OCI-LY1 (cell line): ENCODE results near the gene ANKRD13B.

Source experiments
- H2AFZ ChIP-seq: fragments of 200-600 bp; sonication (generic), shearing (Covaris generic); 2 replicates; pipeline ENCODE4 v1.6.0; 2014; ENCODE audit warnings: antibody characterized with exemption, mild to moderate bottlenecking, low read length
- H3F3A ChIP-seq: fragments of 200-600 bp; sonication (generic), shearing (Covaris generic); 2 replicates; pipeline ENCODE4 v1.6.0; 2014; ENCODE audit warnings: mild to moderate bottlenecking, antibody characterized with exemption, low read length, moderate library complexity; ENCODE audit not compliant: insufficient read depth
- H3K27ac ChIP-seq: fragments of 200-600 bp; sonication (generic); 2 replicates; pipeline ENCODE4 v1.5.1; 2014; ENCODE audit warnings: low read length, mixed run types, mild to moderate bottlenecking, low read depth; ENCODE audit not compliant: poor library complexity, severe bottlenecking
- H3K27me3 ChIP-seq: fragments of 200-600 bp; sonication (generic); 2 replicates; pipeline ENCODE4 v1.6.0; 2014; ENCODE audit warnings: antibody characterized with exemption, mild to moderate bottlenecking, low read length, moderate library complexity; ENCODE audit not compliant: insufficient read depth
- H3K36me3 ChIP-seq: fragments of 200-600 bp; sonication (generic); 2 replicates; pipeline ENCODE4 v1.6.1; 2014; ENCODE audit warnings: mild to moderate bottlenecking, antibody characterized with exemption, low read length, moderate library complexity, mixed read lengths; ENCODE audit not compliant: insufficient read depth
- H3K4me1 ChIP-seq: fragments of 200-600 bp; sonication (generic); 2 replicates; pipeline ENCODE4 v1.5.1; 2014; ENCODE audit warnings: mild to moderate bottlenecking, low read length, moderate library complexity; ENCODE audit not compliant: insufficient read depth, severe bottlenecking
- H3K4me2 ChIP-seq: fragments of 200-600 bp; sonication (generic), shearing (Covaris generic); 2 replicates; pipeline ENCODE4 v1.6.1; 2014; ENCODE audit warnings: low read length
- H3K4me3 ChIP-seq: fragments of 200-600 bp; sonication (generic); 2 replicates; pipeline ENCODE4 v1.5.1; 2014; ENCODE audit warnings: low read length, low read depth, mild to moderate bottlenecking, mixed read lengths; ENCODE audit not compliant: poor library complexity, severe bottlenecking
- H3K79me2 ChIP-seq: fragments of 200-600 bp; shearing (Covaris generic); 2 replicates; pipeline ENCODE4 v1.6.1; 2016; ENCODE audit warnings: mixed run types, low read length, mixed read lengths; ENCODE audit not compliant: insufficient read depth
- H3K9ac ChIP-seq: fragments of 200-600 bp; sonication (generic), shearing (Covaris generic); 2 replicates; pipeline ENCODE4 v1.6.1; 2014; ENCODE audit warnings: mild to moderate bottlenecking, low read length, mixed read lengths
- H3K9me2 ChIP-seq: fragments of 200-600 bp; sonication (generic), shearing (Covaris generic); 2 replicates; pipeline ENCODE4 v1.6.1; 2014; ENCODE audit warnings: low read depth, mild to moderate bottlenecking, low read length, mixed read lengths
- H3K9me3 ChIP-seq: fragments of 200-600 bp; shearing (Covaris generic); 2 replicates; pipeline ENCODE4 v1.6.1; 2014; ENCODE audit warnings: low read length, mixed read lengths
- H4K20me1 ChIP-seq: fragments of 200-600 bp; sonication (generic), shearing (Covaris generic); 2 replicates; pipeline ENCODE4 v1.6.0; 2016; ENCODE audit warnings: mild to moderate bottlenecking, low read length; ENCODE audit not compliant: insufficient read depth
- EZH2 ChIP-seq: fragments of 200-600 bp; sonication (generic), shearing (Covaris generic); IDR thresholded peaks from 2 replicates; pipeline ENCODE4 v1.8.0; 2017; ENCODE audit warnings: borderline replicate concordance, mixed run types, mild to moderate bottlenecking, antibody characterized with exemption, low read length, moderate library complexity, mixed read lengths
- TF ChIP-seq, protein P1 (sequence below): fragments of 200-600 bp; sonication (generic), shearing (Covaris generic); IDR thresholded peaks from 2 replicates; pipeline ENCODE4 v1.5.1; 2017; ENCODE audit warnings: mild to moderate bottlenecking, antibody characterized with exemption, low read length, moderate library complexity, mixed read lengths

Gene ANKRD13B

GRCh38 chr17:29661213-29661612 is 68.3 kb downstream of the ANKRD13B start:
- Histone ChIP-seq H3K4me1 (no peaks in the 10 kb centered on the region), H3K4me2 (no peak overlapping the region), H2AFZ (no peak overlapping the region), H3K9me2 (no peaks in the 10 kb centered on the region), H3F3A (no peaks in the 10 kb centered on the region), H3K36me3 (peaks cover 89% of the 10 kb centered on the region), H4K20me1 (no peaks in the 10 kb centered on the region), H3K9me3 (no peaks in the 10 kb centered on the region), H3K4me3 (no peak overlapping the region), H3K27me3 (no peaks in the 10 kb centered on the region), H3K9ac (no peak overlapping the region), H3K79me2 (no peaks in the 10 kb centered on the region), H3K27ac (no peak overlapping the region)
- TF ChIP-seq EZH2, result no peak
- TF ChIP-seq, protein P1, sequence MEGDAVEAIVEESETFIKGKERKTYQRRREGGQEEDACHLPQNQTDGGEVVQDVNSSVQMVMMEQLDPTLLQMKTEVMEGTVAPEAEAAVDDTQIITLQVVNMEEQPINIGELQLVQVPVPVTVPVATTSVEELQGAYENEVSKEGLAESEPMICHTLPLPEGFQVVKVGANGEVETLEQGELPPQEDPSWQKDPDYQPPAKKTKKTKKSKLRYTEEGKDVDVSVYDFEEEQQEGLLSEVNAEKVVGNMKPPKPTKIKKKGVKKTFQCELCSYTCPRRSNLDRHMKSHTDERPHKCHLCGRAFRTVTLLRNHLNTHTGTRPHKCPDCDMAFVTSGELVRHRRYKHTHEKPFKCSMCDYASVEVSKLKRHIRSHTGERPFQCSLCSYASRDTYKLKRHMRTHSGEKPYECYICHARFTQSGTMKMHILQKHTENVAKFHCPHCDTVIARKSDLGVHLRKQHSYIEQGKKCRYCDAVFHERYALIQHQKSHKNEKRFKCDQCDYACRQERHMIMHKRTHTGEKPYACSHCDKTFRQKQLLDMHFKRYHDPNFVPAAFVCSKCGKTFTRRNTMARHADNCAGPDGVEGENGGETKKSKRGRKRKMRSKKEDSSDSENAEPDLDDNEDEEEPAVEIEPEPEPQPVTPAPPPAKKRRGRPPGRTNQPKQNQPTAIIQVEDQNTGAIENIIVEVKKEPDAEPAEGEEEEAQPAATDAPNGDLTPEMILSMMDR, result no peak

DNA sequence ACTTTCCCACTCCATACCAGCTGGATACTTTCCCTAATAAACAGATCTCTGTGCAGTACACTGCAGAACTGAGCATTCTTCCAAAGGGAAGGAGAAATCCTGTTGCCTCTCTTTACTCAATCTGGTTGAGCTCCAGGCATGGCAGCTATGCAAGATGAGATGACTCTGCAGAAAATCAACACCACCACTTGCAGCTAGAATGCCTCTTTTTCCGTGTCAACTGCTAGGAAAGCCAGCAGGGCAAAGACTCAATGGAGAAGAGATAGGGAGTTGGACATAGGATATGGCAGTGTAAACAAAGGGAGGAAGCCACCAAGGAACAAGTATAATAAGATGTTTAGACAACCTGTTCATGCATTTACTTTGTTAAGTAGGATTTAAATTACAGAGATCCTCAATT is 70.2 kb downstream of the ANKRD13B start:
- H3F3A ChIP-seq, result no peaks in the 10 kb centered on the region
- H3K4me3 ChIP-seq, result no peak overlapping the region
- H3K36me3 ChIP-seq, result peaks cover 94% of the 10 kb centered on the region
- no peaks in the 10 kb centered on the region for H3K9me2 ChIP-seq
- TF ChIP-seq EZH2, result no peak
- TF ChIP-seq, protein P1, result no peak
- H3K27ac ChIP-seq, result no peak overlapping the region
- H2AFZ ChIP-seq, result no peak overlapping the region
- H3K4me1 ChIP-seq, result no peaks in the 10 kb centered on the region
- no peaks in the 10 kb centered on the region for H3K9me3 ChIP-seq
- H3K9ac ChIP-seq, result no peak overlapping the region
- no peak overlapping the region for H3K4me2 ChIP-seq
- H3K79me2 ChIP-seq, result no peaks in the 10 kb centered on the region
- no peaks in the 10 kb centered on the region for H3K27me3 ChIP-seq
- no peaks in the 10 kb centered on the region for H4K20me1 ChIP-seq
